DOHH2 (cell line): ENCODE measurements around the gene ICAM1.
A peak's percentile ranks its signal among the peaks of the same experiment; 100 is the strongest.

ENCODE experiments used
- H3F3A ChIP-seq: fragments of 200-600 bp; sonication (generic), shearing (Covaris generic); 2 replicates; pipeline ENCODE4 v1.6.0; 2016; ENCODE audit warnings: antibody characterized with exemption, mild to moderate bottlenecking; ENCODE audit not compliant: control insufficient read depth, insufficient read depth
- H3K27ac ChIP-seq: fragments of 200-600 bp; sonication (generic); 2 replicates; pipeline ENCODE4 v1.5.1; 2014; ENCODE audit warnings: low read depth, mild to moderate bottlenecking, low read length, moderate library complexity
- H3K27me3 ChIP-seq: fragments of 200-600 bp; sonication (generic); 2 replicates; pipeline ENCODE4 v1.6.1; 2014; ENCODE audit warnings: mild to moderate bottlenecking, low read length, mixed read lengths; ENCODE audit not compliant: control insufficient read depth
- H3K36me3 ChIP-seq: fragments of 200-600 bp; sonication (generic); 2 replicates; pipeline ENCODE4 v1.6.1; 2014; ENCODE audit warnings: mild to moderate bottlenecking, low read length, moderate library complexity, mixed read lengths; ENCODE audit not compliant: control insufficient read depth
- H3K4me1 ChIP-seq: fragments of 200-600 bp; sonication (generic); 2 replicates; pipeline ENCODE4 v1.6.1; 2014; ENCODE audit warnings: mild to moderate bottlenecking, low read length, mixed read lengths; ENCODE audit not compliant: control insufficient read depth
- H3K4me2 ChIP-seq: fragments of 200-600 bp; sonication (generic); 2 replicates; pipeline ENCODE4 v1.6.0; 2014; ENCODE audit warnings: mild to moderate bottlenecking, low read length, moderate library complexity
- H3K4me3 ChIP-seq: fragments of 200-600 bp; sonication (generic); 2 replicates; pipeline ENCODE4 v1.5.1; 2014; ENCODE audit warnings: mild to moderate bottlenecking, low read length, mixed read lengths
- H3K79me2 ChIP-seq: fragments of 200-600 bp; sonication (generic); 2 replicates; pipeline ENCODE4 v1.6.1; 2014; ENCODE audit warnings: mild to moderate bottlenecking, low read length, mixed read lengths; ENCODE audit not compliant: control insufficient read depth
- H3K9me2 ChIP-seq: fragments of 200-600 bp; sonication (generic); replicated peaks from 2 replicates; pipeline ENCODE4 v1.6.1; 2014; ENCODE audit warnings: mild to moderate bottlenecking, low read length, mixed read lengths; ENCODE audit not compliant: control insufficient read depth
- H3K9me3 ChIP-seq: fragments of 200-600 bp; sonication (generic); 2 replicates; pipeline ENCODE4 v1.6.1; 2014; ENCODE audit warnings: antibody characterized with exemption, low read length, mixed read lengths; ENCODE audit not compliant: control insufficient read depth, insufficient read depth
- H4K20me1 ChIP-seq: fragments of 200-600 bp; sonication (generic); 2 replicates; pipeline ENCODE4 v1.6.0; 2014; ENCODE audit warnings: low read depth, mild to moderate bottlenecking, antibody characterized with exemption, low read length, moderate library complexity; ENCODE audit not compliant: control insufficient read depth, insufficient read depth
- CTCF ChIP-seq: fragments of 200-600 bp; sonication (generic); IDR thresholded peaks from one replicate; pipeline ENCODE4 v1.5.1; 2014; ENCODE audit warnings: antibody characterized with exemption, mild to moderate bottlenecking, low read depth, low read length; ENCODE audit not compliant: poor library complexity, severe bottlenecking
- EZH2phosphoT487 ChIP-seq: fragments of 200-600 bp; sonication (generic); IDR thresholded peaks from 2 replicates; pipeline ENCODE4 v1.6.1; 2017; ENCODE audit warnings: borderline replicate concordance, mild to moderate bottlenecking, antibody characterized with exemption, low read length, moderate library complexity, mixed read lengths

Gene ICAM1

DNA sequence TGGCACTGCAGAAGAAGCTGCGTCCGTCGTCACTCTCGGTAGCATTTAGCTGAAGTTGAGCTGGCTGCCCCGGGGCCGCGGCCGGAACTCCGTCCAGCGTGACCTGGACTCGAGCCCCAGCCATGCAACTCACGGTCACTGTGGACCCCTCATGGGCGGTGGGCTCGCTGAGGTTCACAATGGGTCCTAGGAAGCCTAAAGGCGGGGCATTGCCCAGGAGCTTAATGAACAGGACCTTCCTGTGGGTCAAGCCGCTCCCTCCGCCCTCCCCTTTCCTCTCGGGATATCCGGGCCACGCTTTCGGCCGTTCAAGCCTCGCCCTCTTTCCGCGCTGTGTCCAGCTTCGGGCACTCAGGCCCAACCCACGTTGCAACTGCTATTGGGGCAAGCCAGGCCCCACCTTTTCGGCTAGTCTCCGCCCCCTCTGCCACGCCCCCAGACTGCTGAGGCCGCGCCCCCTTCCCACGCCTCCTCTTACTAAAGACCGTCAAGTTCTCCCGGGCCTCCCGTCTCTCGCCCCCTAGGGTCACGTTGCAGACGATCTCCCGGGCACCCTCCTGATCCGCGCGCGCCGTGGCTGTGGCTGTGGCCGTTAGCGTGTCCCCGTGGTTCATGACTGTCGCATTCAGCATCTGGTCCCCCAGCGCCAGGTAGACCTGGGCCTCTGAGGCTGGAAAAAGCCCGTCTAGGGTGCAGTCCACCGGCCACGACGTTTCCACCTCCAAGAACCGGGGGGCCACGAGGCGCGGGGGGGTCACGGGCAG is 63.9 kb downstream of the ICAM1 start:
- H3K36me3 ChIP-seq: peaks cover 30% of the 10 kb centered on the region
- H3K4me2 ChIP-seq: peak overlapping the region; percentile 91
- H3K9me3 ChIP-seq: no peaks in the 10 kb centered on the region
- H3K27ac ChIP-seq: no peak overlapping the region
- H3K79me2 ChIP-seq: peaks cover 57% of the 10 kb centered on the region
- no peaks in the 10 kb centered on the region; the same call in 1 of the 2 replicates for H3F3A ChIP-seq
- H3K4me3 ChIP-seq: peak overlapping the region; percentile 91; the same call in 1 of the 2 replicates
- H3K9me2 ChIP-seq: no peaks in the 10 kb centered on the region
- peaks cover 42% of the 10 kb centered on the region for H3K4me1 ChIP-seq
- peak; percentile 31 for TF ChIP-seq CTCF
- TF ChIP-seq EZH2phosphoT487: no peak
- H4K20me1 ChIP-seq: peaks cover 18% of the 10 kb centered on the region
- no peaks in the 10 kb centered on the region for H3K27me3 ChIP-seq

GRCh38 chr19:10335352-10335985 is 64.5 kb downstream of the ICAM1 start:
- Histone ChIP-seq H3K4me2 (peak overlapping the region; percentile 91), H3K4me3 (no peak overlapping the region)

More at GRCh38 chr19:10335352-10335985, 64.5 kb downstream of the ICAM1 start:
- H4K20me1 ChIP-seq: peaks cover 12% of the 10 kb centered on the region
- H3K27me3 ChIP-seq: no peaks in the 10 kb centered on the region
- peaks cover 23% of the 10 kb centered on the region for H3K36me3 ChIP-seq
- H3K4me1 ChIP-seq: peaks cover 47% of the 10 kb centered on the region
- no peaks in the 10 kb centered on the region; the same call in 1 of the 2 replicates for H3F3A ChIP-seq
- no peaks in the 10 kb centered on the region for H3K9me2 ChIP-seq
- no peaks in the 10 kb centered on the region for H3K9me3 ChIP-seq
- no peak for TF ChIP-seq EZH2phosphoT487
- TF ChIP-seq CTCF: no peak
- H3K27ac ChIP-seq: no peak overlapping the region
- peaks cover 50% of the 10 kb centered on the region for H3K79me2 ChIP-seq
